ENCODE data around the gene ATAD3B. TPM values are rescaled to one million over a fixed set of nuclear protein-coding genes. Genes with fewer than 3 reads are reported as not detected.
"Not testable (repeated sequence)": the region's sequence is repeated elsewhere in the genome, so short reads cannot be mapped to it uniquely, and the experiment has no call there.

Gene ATAD3B
- total RNA-seq, 1 experiment from 2014 or later, result 104 TPM

GRCh38 chr1:1517973-1518620, 46.5 kb downstream of the ATAD3B start:
- no peaks in the 10 kb centered on the region for H3K9me3 ChIP-seq (ENCODE audit: control insufficient read depth, insufficient read depth, low read depth, low read length)
- BruUV-seq (replicated peaks), result no TSS peak
- no peak overlapping the region for H3K27ac ChIP-seq (ENCODE audit: low read length)
- TF ChIP-seq REST (IDR thresholded peaks at IDR 0.05; ENCODE audit: insufficient read depth in 1 of 2, low read depth in 2 of 2, low read length in 1 of 2) (no peak), POLR2AphosphoS5 (IDR thresholded peaks at IDR 0.05; ENCODE audit: low read depth, low read length) (no peak), SIN3A (IDR thresholded peaks at IDR 0.05; ENCODE audit: borderline replicate concordance, insufficient read depth, low read depth, low read length) (no peak)
- ATAC-seq, result no peak
- H3K36me3 ChIP-seq (ENCODE audit: control insufficient read depth, insufficient read depth, low read length), result no peaks in the 10 kb centered on the region; the same call in 1 of the 2 replicates
- CTCF ChIA-PET, result no interaction called here
- intact Hi-C loops (cut with micrococcal nuclease; ENCODE audit: unreplicated experiment), result no loop called here
- H3K27me3 ChIP-seq (ENCODE audit: control insufficient read depth, insufficient read depth, low read length), result no peaks in the 10 kb centered on the region
- POLR2A ChIA-PET, result no interaction called here
- no peaks in the 10 kb centered on the region for H3K4me1 ChIP-seq (ENCODE audit: control insufficient read depth, insufficient read depth, low read length)
- no peak overlapping the region for H3K4me3 ChIP-seq (ENCODE audit: low read depth in 2 of 2, low read length in 2 of 2)
- DNase-seq (ENCODE audit: low read depth, low spot score), result no peak
- in situ Hi-C loops (cut with HindIII; ENCODE audit: low pct_unique_long_range_greater_than_20kb, low sequenced_read_pairs), result no loop called here

DNA sequence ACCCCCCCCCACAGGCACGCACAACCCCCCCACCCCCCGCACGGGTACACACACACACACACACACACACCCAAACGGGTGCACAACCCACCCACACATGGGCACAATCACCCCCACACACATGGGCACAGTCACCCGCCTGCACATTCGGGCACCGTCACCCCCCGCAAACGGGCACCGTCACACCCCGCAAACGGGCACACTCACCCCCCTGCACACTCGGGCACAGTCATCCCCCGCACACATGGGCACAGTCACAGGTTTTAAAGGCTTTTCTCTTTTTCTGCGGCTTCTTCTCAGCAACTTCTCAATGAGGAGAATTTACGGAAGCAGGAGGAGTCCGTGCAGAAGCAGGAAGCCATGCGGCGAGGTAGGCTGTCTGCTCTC, 47.0 kb downstream of the ATAD3B start:
- H3K4me1 ChIP-seq (ENCODE audit: control insufficient read depth, insufficient read depth, low read length); BruUV-seq (replicated peaks); intact Hi-C loops (cut with micrococcal nuclease; ENCODE audit: unreplicated experiment); POLR2A ChIA-PET; DNase-seq (ENCODE audit: low read depth, low spot score); H3K36me3 ChIP-seq (ENCODE audit: control insufficient read depth, insufficient read depth, low read length); in situ Hi-C loops (cut with HindIII; ENCODE audit: low pct_unique_long_range_greater_than_20kb, low sequenced_read_pairs); CTCF ChIA-PET; H3K4me3 ChIP-seq (ENCODE audit: low read depth in 2 of 2, low read length in 2 of 2); H3K9me3 ChIP-seq (ENCODE audit: control insufficient read depth, insufficient read depth, low read depth, low read length); ATAC-seq; H3K27ac ChIP-seq (ENCODE audit: low read length); H3K27me3 ChIP-seq (ENCODE audit: control insufficient read depth, insufficient read depth, low read length): not testable (repeated sequence)

DNA sequence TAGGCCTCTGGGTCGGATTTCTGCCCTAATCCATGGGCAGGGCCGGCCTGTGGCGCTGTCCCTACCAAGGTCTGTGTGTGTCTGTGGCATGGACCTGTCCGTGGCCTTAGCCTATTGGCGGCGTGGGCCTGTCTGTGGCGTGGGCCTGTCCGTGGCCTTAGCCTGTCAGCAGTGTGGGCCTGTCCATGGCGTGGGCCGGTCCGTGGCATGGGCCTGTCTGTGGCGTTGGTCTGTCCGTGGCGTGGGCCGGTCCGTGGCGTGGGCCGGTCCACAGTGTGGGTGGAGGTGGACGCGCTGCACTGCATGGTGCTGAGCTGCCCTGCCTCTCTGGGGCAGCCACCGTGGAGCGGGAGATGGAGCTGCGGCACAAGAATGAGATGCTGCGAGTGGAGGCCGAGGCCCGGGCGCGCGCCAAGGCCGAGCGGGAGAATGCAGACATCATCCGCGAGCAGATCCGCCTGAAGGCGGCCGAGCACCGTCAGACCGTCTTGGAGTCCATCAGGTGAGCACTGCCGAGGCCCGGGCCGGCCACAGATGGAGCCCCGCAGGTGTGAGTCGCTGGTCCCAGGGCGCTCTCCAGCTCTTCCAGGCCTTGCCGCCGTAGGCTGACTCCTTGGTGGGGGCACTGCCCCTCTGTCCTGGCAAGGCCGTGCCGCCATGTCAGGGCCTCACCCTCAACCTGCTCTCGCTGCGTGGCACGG, 48.4 kb downstream of the ATAD3B start:
- ATAC-seq; H3K36me3 ChIP-seq (ENCODE audit: control insufficient read depth, insufficient read depth, low read length); intact Hi-C loops (cut with micrococcal nuclease; ENCODE audit: unreplicated experiment); H3K4me1 ChIP-seq (ENCODE audit: control insufficient read depth, insufficient read depth, low read length); POLR2A ChIA-PET; in situ Hi-C loops (cut with HindIII; ENCODE audit: low pct_unique_long_range_greater_than_20kb, low sequenced_read_pairs); H3K4me3 ChIP-seq (ENCODE audit: low read depth in 2 of 2, low read length in 2 of 2); H3K9me3 ChIP-seq (ENCODE audit: control insufficient read depth, insufficient read depth, low read depth, low read length); H3K27ac ChIP-seq (ENCODE audit: low read length); H3K27me3 ChIP-seq (ENCODE audit: control insufficient read depth, insufficient read depth, low read length); BruUV-seq (replicated peaks); DNase-seq (ENCODE audit: low read depth, low spot score): not testable (repeated sequence)
- CTCF ChIA-PET, result interaction anchor here (0.6 kb wide), 1 partner anchor 33 kb away, joined by 7 read pairs; no protein-coding TSS in a partner anchor

DNA sequence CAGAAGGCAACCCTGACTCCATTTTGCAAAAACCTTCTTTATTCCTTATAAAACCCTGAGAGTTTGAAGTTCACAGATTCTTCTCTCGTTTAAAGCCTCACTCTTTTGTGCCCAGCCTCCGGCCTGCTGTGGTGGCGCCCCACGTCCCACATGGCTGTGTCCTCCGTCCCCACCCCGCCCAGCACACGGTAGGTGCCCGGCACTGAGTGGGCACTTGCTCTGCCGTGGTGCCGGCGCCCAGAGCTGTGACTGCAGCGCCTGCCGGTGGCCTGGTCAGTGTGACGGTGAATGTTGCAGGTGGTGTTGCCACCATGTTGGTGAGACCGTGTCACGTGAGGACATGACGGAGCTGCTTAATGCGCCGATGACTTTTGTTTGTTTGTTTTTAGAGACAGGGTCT, 49.8 kb downstream of the ATAD3B start:
- ATAC-seq, result no peak
- ChIA-PET POLR2A (no interaction called here), CTCF (no interaction called here)
- Histone ChIP-seq H3K36me3 (ENCODE audit: control insufficient read depth, insufficient read depth, low read length) (no peaks in the 10 kb centered on the region; the same call in 1 of the 2 replicates), H3K4me3 (ENCODE audit: low read depth in 2 of 2, low read length in 2 of 2) (no peak overlapping the region), H3K27me3 (ENCODE audit: control insufficient read depth, insufficient read depth, low read length) (no peaks in the 10 kb centered on the region), H3K27ac (ENCODE audit: low read length) (no peak overlapping the region), H3K4me1 (ENCODE audit: control insufficient read depth, insufficient read depth, low read length) (no peaks in the 10 kb centered on the region), H3K9me3 (ENCODE audit: control insufficient read depth, insufficient read depth, low read depth, low read length) (no peaks in the 10 kb centered on the region)
- DNase-seq (ENCODE audit: low read depth, low spot score), result no peak
- in situ Hi-C loops (cut with HindIII; ENCODE audit: low pct_unique_long_range_greater_than_20kb, low sequenced_read_pairs) (no loop called here), intact Hi-C loops (cut with micrococcal nuclease; ENCODE audit: unreplicated experiment) (no loop called here)
- TF ChIP-seq SIN3A (IDR thresholded peaks at IDR 0.05; ENCODE audit: borderline replicate concordance, insufficient read depth, low read depth, low read length), result no peak
- TF ChIP-seq, protein P1, sequence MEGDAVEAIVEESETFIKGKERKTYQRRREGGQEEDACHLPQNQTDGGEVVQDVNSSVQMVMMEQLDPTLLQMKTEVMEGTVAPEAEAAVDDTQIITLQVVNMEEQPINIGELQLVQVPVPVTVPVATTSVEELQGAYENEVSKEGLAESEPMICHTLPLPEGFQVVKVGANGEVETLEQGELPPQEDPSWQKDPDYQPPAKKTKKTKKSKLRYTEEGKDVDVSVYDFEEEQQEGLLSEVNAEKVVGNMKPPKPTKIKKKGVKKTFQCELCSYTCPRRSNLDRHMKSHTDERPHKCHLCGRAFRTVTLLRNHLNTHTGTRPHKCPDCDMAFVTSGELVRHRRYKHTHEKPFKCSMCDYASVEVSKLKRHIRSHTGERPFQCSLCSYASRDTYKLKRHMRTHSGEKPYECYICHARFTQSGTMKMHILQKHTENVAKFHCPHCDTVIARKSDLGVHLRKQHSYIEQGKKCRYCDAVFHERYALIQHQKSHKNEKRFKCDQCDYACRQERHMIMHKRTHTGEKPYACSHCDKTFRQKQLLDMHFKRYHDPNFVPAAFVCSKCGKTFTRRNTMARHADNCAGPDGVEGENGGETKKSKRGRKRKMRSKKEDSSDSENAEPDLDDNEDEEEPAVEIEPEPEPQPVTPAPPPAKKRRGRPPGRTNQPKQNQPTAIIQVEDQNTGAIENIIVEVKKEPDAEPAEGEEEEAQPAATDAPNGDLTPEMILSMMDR (IDR thresholded peaks at IDR 0.05), result no peak
- no TSS peak for BruUV-seq (replicated peaks)

DNA sequence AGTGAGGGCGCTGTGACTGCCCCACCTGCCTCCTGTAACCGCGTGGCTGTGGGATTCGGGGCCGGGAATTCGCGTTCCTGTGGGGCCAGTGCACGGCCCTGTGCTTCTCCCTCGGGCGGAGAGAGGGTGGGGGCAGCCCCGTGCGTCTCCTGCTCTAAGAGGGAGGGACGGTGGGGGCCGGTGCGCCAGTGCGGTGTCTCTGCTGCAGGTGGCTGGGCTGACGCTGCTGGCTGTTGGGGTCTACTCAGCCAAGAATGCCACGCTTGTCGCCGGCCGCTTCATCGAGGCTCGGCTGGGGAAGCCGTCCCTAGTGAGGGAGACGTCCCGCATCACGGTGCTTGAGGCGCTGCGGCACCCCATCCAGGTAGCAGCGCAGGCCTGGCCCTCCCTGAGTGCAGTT, 51.0 kb downstream of the ATAD3B start:
- in situ Hi-C loops (cut with HindIII; ENCODE audit: low pct_unique_long_range_greater_than_20kb, low sequenced_read_pairs); POLR2A ChIA-PET; H3K9me3 ChIP-seq (ENCODE audit: control insufficient read depth, insufficient read depth, low read depth, low read length); H3K27me3 ChIP-seq (ENCODE audit: control insufficient read depth, insufficient read depth, low read length); H3K4me1 ChIP-seq (ENCODE audit: control insufficient read depth, insufficient read depth, low read length); H3K36me3 ChIP-seq (ENCODE audit: control insufficient read depth, insufficient read depth, low read length); CTCF ChIA-PET; H3K4me3 ChIP-seq (ENCODE audit: low read depth in 2 of 2, low read length in 2 of 2); intact Hi-C loops (cut with micrococcal nuclease; ENCODE audit: unreplicated experiment); H3K27ac ChIP-seq (ENCODE audit: low read length); BruUV-seq (replicated peaks); ATAC-seq; DNase-seq (ENCODE audit: low read depth, low spot score): not testable (repeated sequence)

All from Panc1 (cell line).